ENCODE results near the gene COX6B2. TPM values are rescaled to one million over a fixed set of nuclear protein-coding genes. Genes with fewer than 3 reads are reported as not detected.

COX6B2 gene
- total and polyA plus RNA-seq, 2 donors = 2.6 to 40.4 TPM

GRCh38 chr19:55384131-55384919, 29.8 kb upstream of the COX6B2 start, which contains the start of gene TMEM238:
Gene TMEM238 (minus strand): TSS chr19:55384292. CDS start chr19:55384259, 33 bp downstream.
- Histone ChIP-seq H3K27ac (ENCODE audit: low read depth in 1 of 2, low read length in 1 of 2) (peak within 1 kb of the TSS; percentile 97 to 99), H3K36me3 (ENCODE audit: control insufficient read depth in 2 of 2, insufficient read depth in 2 of 2, low read length in 1 of 2) (peaks cover 22 to 29% of the 10 kb centered on the region in 2 donors), H3K27me3 (ENCODE audit: control insufficient read depth in 2 of 2, insufficient read depth in 1 of 2, low read length in 1 of 2) (no peaks in the 10 kb centered on the region), H3K9me3 (ENCODE audit: control insufficient read depth in 2 of 2, insufficient read depth in 1 of 2, low read length in 1 of 2) (no peaks in the 10 kb centered on the region), H3K4me1 (ENCODE audit: control insufficient read depth in 2 of 2, insufficient read depth in 2 of 2, low read length in 2 of 2) (peaks cover 26 to 49% of the 10 kb centered on the region in 2 donors), H3K4me3 (ENCODE audit: low read length in 2 of 2) (peak within 1 kb of the TSS; percentile 91 to 95)
- WGBS = 11% methylated on average over 72 of the region's 72 CpGs
- DNase-seq (ENCODE audit: low read depth in 6 of 9, low spot score in 9 of 9) = peak in 7 of 9 donors; percentile 33 to 64 (median 36)

- H3K4me1 ChIP-seq (ENCODE audit: control insufficient read depth in 2 of 2, insufficient read depth in 2 of 2, low read length in 2 of 2) = peaks cover 26 to 41% of the 10 kb centered on the region in 2 donors
- DNase-seq (ENCODE audit: low read depth in 6 of 9, low spot score in 9 of 9) = peak in 8 of 9 donors; percentile 23 to 59 (median 36)
- peak overlapping the region; percentile 76 to 99 for H3K27ac ChIP-seq (ENCODE audit: low read depth in 1 of 2, low read length in 1 of 2)
- H3K36me3 ChIP-seq (ENCODE audit: control insufficient read depth in 2 of 2, insufficient read depth in 2 of 2, low read length in 1 of 2) = peaks cover 14 to 21% of the 10 kb centered on the region in 2 donors
- 4% methylated on average over 88 of the region's 88 CpGs for WGBS
- peaks cover 0 to 7% of the 10 kb centered on the region in 2 donors for H3K27me3 ChIP-seq (ENCODE audit: control insufficient read depth in 2 of 2, insufficient read depth in 1 of 2, low read length in 1 of 2)
- H3K9me3 ChIP-seq (ENCODE audit: control insufficient read depth in 2 of 2, insufficient read depth in 1 of 2, low read length in 1 of 2) = no peaks in the 10 kb centered on the region
- peak overlapping the region; percentile 40 to 91 for H3K4me3 ChIP-seq (ENCODE audit: low read length in 2 of 2)
Observed at GRCh38 chr19:55383279-55384130, 29.0 kb upstream of the COX6B2 start.

- WGBS = 97% methylated on average over 3 of the region's 3 CpGs
- DNase-seq (ENCODE audit: low read depth in 6 of 9, low spot score in 9 of 9) = no peak
- Histone ChIP-seq H3K4me1 (ENCODE audit: control insufficient read depth in 2 of 2, insufficient read depth in 2 of 2, low read length in 2 of 2) (peaks cover 19 to 32% of the 10 kb centered on the region in 2 donors), H3K4me3 (ENCODE audit: low read length in 2 of 2) (no peak overlapping the region), H3K9me3 (ENCODE audit: control insufficient read depth in 2 of 2, insufficient read depth in 1 of 2, low read length in 1 of 2) (no peaks in the 10 kb centered on the region), H3K27ac (ENCODE audit: low read depth in 1 of 2, low read length in 1 of 2) (no peak overlapping the region), H3K36me3 (ENCODE audit: control insufficient read depth in 2 of 2, insufficient read depth in 2 of 2, low read length in 1 of 2) (peaks cover 5 to 11% of the 10 kb centered on the region in 2 donors), H3K27me3 (ENCODE audit: control insufficient read depth in 2 of 2, insufficient read depth in 1 of 2, low read length in 1 of 2) (peaks cover 0 to 17% of the 10 kb centered on the region in 2 donors)
Observed at GRCh38 chr19:55382522-55383054, 28.1 kb upstream of the COX6B2 start.

GRCh38 chr19:55382013-55382412, 27.5 kb upstream of the COX6B2 start:
- Histone ChIP-seq H3K4me3 (ENCODE audit: low read length in 2 of 2) (no peak overlapping the region), H3K27ac (ENCODE audit: low read depth in 1 of 2, low read length in 1 of 2) (no peak overlapping the region), H3K4me1 (ENCODE audit: control insufficient read depth in 2 of 2, insufficient read depth in 2 of 2, low read length in 2 of 2) (peaks cover 14 to 26% of the 10 kb centered on the region in 2 donors), H3K36me3 (ENCODE audit: control insufficient read depth in 2 of 2, insufficient read depth in 2 of 2, low read length in 1 of 2) (peaks cover 0 to 6% of the 10 kb centered on the region in 2 donors), H3K27me3 (ENCODE audit: control insufficient read depth in 2 of 2, insufficient read depth in 1 of 2, low read length in 1 of 2) (peaks cover 0 to 22% of the 10 kb centered on the region in 2 donors), H3K9me3 (ENCODE audit: control insufficient read depth in 2 of 2, insufficient read depth in 1 of 2, low read length in 1 of 2) (no peaks in the 10 kb centered on the region)
- DNase-seq (ENCODE audit: low read depth in 6 of 9, low spot score in 9 of 9) = no peak
- whole genome bisulfite sequencing = 99% methylated on average over 5 of the region's 5 CpGs

- Histone ChIP-seq H3K9me3 (ENCODE audit: control insufficient read depth in 2 of 2, insufficient read depth in 1 of 2, low read length in 1 of 2) (no peaks in the 10 kb centered on the region), H3K4me1 (ENCODE audit: control insufficient read depth in 2 of 2, insufficient read depth in 2 of 2, low read length in 2 of 2) (peaks cover 4 to 12% of the 10 kb centered on the region in 2 donors), H3K27ac (ENCODE audit: low read depth in 1 of 2, low read length in 1 of 2) (no peak overlapping the region), H3K27me3 (ENCODE audit: control insufficient read depth in 2 of 2, insufficient read depth in 1 of 2, low read length in 1 of 2) (peaks cover 8 to 51% of the 10 kb centered on the region in 2 donors), H3K4me3 (ENCODE audit: low read length in 2 of 2) (no peak overlapping the region), H3K36me3 (ENCODE audit: control insufficient read depth in 2 of 2, insufficient read depth in 2 of 2, low read length in 1 of 2) (no peaks in the 10 kb centered on the region)
- WGBS = 77% methylated on average over 11 of the region's 11 CpGs
- DNase-seq (ENCODE audit: low read depth in 6 of 9, low spot score in 9 of 9) = no peak
Observed at GRCh38 chr19:55379174-55379573, 24.7 kb upstream of the COX6B2 start.

- H3K4me3 ChIP-seq (ENCODE audit: low read length in 2 of 2) = no peak overlapping the region
- DNase-seq (ENCODE audit: low read depth in 6 of 9, low spot score in 9 of 9) = no peak
- H3K27me3 ChIP-seq (ENCODE audit: control insufficient read depth in 2 of 2, insufficient read depth in 1 of 2, low read length in 1 of 2) = peaks cover 10 to 67% of the 10 kb centered on the region in 2 donors
- no peaks in the 10 kb centered on the region for H3K9me3 ChIP-seq (ENCODE audit: control insufficient read depth in 2 of 2, insufficient read depth in 1 of 2, low read length in 1 of 2)
- no peaks in the 10 kb centered on the region for H3K36me3 ChIP-seq (ENCODE audit: control insufficient read depth in 2 of 2, insufficient read depth in 2 of 2, low read length in 1 of 2)
- 60% methylated on average over 43 of the region's 43 CpGs for WGBS
- peaks cover 0 to 5% of the 10 kb centered on the region in 2 donors for H3K4me1 ChIP-seq (ENCODE audit: control insufficient read depth in 2 of 2, insufficient read depth in 2 of 2, low read length in 2 of 2)
- no peak overlapping the region for H3K27ac ChIP-seq (ENCODE audit: low read depth in 1 of 2, low read length in 1 of 2)
Observed at GRCh38 chr19:55377356-55378131, 23.0 kb upstream of the COX6B2 start.

GRCh38 chr19:55376241-55376933, 21.9 kb upstream of the COX6B2 start, which contains the start of gene TMEM190:
Gene TMEM190 (plus strand): TSS chr19:55376826. CDS start chr19:55376854, 28 bp downstream.
- 61% methylated on average over 21 of the region's 21 CpGs for WGBS
- Histone ChIP-seq H3K4me3 (ENCODE audit: low read length in 2 of 2) (no peak within 1 kb of the TSS), H3K36me3 (ENCODE audit: control insufficient read depth in 2 of 2, insufficient read depth in 2 of 2, low read length in 1 of 2) (no peaks in the 10 kb centered on the region), H3K27ac (ENCODE audit: low read depth in 1 of 2, low read length in 1 of 2) (no peak within 1 kb of the TSS), H3K4me1 (ENCODE audit: control insufficient read depth in 2 of 2, insufficient read depth in 2 of 2, low read length in 2 of 2) (peaks cover 0 to 7% of the 10 kb centered on the region in 2 donors), H3K9me3 (ENCODE audit: control insufficient read depth in 2 of 2, insufficient read depth in 1 of 2, low read length in 1 of 2) (no peaks in the 10 kb centered on the region), H3K27me3 (ENCODE audit: control insufficient read depth in 2 of 2, insufficient read depth in 1 of 2, low read length in 1 of 2) (peaks cover 16 to 79% of the 10 kb centered on the region in 2 donors)
- no peak for DNase-seq (ENCODE audit: low read depth in 6 of 9, low spot score in 9 of 9)
